GM21786 (cell line): ENCODE measurements around the gene PRRT1.
A peak's percentile ranks its signal among the peaks of the same experiment; 100 is the strongest.
"Not testable (repeated sequence)": the region's sequence is repeated elsewhere in the genome, so short reads cannot be mapped to it uniquely, and the experiment has no call there.

Source experiments
- ATAC-seq: cut with Tn5 transposase; IDR thresholded peaks from one replicate; pipeline ENCODE4 v1.9.1; 2021; ENCODE audit not compliant: unreplicated experiment

Gene PRRT1

DNA sequence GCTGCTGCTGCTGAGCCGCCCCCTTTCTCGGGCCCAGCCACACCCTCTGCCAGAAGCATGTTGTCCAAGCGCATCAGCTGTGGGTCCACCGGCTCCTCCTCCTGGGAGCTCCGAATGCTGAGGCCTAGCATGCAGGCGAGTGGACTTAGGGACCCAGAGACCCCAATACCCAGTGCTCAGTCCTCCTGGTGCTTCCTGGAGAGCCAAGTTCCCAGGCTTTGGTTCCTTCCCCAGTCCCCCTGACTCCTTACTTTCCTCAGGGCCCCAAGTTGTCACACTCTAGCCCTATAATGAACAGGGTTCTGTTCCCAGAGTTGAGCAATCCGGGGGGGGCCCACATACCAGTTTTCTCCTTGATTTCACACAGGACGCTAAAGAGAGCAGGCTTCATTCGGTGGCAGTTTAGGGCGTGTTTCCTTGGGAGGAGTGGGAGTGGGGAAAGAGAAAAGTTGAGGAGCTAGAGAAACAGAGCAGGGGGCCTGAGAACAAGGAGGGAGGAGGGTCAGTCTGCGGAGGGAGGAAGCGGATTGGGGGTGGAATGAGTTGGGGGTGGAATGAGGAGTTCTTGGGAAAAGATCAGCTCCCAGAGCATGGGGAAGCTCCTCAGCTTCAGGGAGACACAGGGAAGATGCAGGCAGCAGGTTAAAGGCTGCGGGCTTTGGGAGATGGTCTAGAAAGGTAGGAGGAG lies 36.8 kb upstream of the PRRT1 start:
- ATAC-seq = no peak

DNA sequence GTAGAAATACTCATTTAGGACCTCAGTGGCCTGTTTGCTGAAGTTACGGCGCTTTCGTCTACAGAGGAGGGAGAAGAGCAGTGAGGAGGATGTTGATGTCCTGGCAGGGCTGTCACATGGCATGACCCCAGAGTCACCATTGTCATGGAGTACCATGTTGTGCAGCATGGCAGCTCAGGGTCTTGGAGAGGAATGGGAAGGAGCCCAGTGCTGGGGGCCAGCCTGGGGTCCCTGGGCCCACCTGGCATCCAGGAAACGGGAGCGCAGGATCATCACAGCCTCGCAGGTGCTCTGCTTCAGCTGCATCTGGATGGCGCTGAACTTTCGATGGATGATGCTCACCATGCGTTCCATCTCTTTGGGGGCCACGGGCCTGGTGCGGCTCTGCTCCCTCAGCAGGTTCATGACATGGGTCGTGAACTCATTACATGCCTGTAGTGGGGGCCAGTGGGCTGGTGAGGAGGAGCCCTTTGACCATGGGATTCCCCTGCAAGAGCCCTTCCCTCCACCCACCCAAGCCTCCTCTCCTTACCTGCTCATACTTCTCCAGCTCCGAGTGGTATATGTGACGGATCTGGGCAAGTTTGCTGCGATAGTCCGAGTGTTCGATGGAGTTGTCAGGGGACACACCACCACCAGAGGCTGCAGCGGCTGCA lies 36.1 kb upstream of the PRRT1 start:
- ATAC-seq = not testable (repeated sequence)

DNA sequence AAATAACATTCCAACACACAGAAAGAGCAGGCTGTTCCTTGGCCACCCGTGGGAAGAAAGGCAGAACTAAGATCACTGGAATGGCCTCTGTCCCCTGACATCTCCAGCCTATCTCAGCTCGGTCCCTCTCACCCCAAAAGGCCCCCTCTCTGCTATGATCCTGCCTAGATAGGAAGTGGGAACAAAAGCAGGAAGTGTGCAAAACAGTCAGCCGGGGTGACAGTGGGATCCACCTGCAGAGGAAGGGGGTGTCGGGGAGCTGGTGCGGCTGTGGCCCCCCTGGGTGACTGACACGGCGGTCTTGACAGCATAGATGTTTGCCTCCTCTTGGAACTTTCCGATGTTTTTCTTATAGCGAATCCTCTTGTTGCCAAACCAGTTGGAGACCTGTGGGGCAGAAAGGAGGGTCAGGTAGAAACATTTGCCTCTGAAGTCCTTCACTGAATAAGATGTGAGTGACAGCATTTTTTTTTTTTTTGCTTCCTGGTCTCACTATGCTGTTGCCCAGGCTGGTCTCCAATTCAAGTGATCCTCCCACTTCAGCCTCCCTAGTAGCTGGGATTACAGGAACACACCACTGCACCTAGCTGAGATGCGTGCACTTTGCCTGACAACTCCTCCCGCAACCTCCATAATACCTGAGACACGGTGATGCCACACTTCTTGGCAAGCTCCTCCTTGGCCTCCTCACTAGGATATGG lies 35.4 kb upstream of the PRRT1 start:
- ATAC-seq = no peak

DNA sequence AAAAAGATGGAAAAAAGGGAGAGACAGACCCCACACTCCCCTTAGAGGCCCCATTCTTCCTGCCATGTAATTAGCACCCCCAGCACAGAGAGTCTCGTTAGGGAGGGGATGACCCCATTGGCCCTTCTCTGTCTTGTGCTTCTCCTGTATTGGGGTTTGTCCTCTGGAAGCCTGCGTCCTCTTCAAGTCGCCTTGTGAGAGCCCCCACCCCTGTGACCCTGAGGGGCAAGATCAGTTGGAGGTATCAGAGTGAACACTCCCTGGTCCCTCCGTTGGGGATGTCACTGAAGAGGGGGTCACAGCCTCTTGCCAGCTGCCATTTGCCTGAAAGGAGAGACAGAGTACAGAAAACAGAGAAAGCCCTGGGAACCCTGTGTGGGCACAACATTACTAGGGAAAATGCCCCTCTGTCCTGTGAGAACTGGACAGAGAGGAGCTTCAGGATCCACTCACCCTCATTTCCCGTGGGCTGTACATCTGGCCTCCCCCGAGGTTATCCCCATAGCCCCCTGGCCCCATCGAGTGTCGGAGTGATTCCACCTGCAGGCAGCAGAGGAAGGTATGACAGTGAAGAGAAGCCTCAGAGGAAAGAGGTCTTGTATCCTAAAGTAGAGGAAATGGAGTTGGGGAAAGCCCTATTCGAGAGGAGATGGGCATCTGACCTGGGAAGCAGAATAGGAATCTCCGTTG lies 34.6 kb upstream of the PRRT1 start:
- ATAC-seq = not testable (repeated sequence)

DNA sequence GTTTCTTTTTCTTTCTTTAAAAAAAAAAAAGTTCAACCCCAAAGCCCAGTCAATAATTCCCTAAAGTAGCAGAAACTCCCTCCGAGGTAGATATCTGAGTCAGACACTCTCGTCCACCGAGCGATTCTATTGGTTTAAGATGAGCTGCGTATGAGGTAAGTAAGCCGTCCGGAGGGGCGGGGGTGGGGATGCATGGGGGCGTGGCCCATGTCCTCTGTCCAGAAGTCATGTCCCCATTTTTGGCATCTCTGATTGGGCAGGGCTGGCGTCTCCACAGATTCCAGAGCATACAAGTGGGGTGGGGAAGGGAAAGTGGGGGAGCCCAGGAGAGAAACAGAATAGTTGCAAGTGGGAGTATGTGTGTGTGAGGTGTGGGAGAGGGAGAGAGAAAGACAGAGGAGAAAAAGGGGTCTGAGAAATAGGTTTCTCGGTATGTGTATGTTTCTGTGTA lies 34.0 kb upstream of the PRRT1 start:
- not testable (repeated sequence) for ATAC-seq

DNA sequence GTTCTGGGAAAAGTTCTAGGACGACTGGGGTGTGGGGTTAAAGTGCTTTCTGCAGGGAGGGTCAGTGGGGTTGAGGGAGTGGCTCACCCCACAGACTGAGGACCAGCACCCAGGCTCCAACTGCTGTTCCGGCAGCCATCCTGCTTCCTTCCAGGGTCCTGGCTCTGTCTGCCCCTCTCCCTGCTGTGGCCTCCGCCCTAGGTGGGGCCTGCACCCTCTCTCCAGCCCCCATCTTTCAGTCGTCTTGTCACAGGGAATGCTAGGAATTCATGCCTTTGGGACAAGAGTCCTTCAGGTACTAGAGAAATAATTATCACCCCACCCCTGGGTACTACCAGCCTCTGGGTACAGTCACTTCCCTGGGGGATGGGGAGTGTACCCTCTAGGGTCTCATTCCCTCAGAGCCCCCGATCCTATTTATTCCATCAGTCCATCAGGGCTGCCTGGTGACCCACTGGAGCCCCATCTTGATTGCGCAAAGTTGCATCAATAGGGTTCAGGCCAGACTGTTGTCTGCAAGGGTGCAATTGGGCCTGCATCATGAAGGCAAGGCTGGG lies 32.4 kb upstream of the PRRT1 start, which contains the start of gene AGER:
AGER (minus strand) TSS at position 170 of the 557 bp plus-strand sequence; CDS start at position 139, 31 bp downstream.
- ATAC-seq = no peak

DNA sequence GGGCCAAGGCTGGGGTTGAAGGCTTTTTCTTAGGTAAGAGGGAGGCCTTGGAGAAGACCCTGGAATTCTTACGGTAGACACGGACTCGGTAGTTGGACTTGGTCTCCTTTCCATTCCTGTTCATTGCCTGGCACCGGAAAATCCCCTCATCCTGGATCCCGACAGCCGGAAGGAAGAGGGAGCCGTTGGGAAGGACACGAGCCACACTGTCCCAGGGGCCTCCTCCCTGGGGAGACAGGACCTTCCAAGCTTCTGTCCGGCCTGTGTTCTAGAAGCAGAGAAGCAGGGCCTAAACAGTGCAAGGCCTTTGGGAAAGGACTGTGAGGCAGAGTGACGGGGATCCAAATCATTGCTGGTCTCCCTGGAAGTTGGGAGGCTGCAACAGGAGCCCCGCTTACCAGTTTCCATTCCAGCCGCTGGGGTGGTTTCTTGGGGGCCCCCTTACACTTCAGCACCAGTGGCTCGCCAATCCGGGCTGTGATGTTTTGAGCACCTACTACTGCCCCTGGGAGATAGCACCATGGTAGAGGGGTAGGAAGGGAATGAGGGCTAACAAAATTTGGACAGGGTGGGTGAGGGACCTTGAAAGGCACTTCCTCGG lies 31.8 kb upstream of the PRRT1 start:
- no peak for ATAC-seq

DNA sequence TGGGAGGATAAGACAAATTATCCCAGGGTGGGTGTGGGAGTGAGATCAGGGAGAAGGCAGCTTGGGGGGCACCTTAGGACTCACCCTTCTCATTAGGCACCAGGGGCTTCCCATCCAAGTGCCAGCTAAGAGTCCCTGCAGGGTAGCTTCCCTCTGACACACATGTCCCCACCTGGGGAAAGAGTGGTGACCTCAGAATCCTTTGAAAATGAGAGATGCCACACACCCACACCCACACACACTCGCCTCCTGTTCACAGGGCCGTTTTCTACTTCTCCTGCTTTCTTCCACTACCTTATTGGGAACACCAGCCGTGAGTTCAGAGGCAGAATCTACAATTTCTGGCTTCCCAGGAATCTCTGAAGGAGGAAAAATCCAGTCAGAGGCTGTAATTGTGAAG lies 31.3 kb upstream of the PRRT1 start:
- no peak for ATAC-seq

DNA sequence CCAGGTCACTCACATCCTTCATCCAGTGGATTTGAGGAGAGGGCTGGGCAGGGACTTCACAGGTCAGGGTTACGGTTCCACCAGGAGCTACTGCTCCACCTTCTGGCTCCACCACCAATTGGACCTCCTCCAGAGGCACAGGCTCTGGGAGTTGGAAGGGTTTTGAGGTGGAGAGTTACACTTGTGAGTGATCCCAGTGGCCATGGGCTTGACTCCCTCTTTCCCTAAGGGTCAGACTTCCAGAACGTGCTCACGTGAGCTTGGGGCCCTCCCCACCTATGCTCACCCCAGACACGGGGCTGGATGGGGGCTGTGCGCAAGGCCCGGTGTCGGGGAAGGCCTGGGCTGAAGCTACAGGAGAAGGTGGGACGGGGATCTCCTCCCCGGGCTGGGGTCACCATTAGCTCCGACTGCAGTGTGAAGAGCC lies 30.8 kb upstream of the PRRT1 start:
- ATAC-seq = no peak

DNA sequence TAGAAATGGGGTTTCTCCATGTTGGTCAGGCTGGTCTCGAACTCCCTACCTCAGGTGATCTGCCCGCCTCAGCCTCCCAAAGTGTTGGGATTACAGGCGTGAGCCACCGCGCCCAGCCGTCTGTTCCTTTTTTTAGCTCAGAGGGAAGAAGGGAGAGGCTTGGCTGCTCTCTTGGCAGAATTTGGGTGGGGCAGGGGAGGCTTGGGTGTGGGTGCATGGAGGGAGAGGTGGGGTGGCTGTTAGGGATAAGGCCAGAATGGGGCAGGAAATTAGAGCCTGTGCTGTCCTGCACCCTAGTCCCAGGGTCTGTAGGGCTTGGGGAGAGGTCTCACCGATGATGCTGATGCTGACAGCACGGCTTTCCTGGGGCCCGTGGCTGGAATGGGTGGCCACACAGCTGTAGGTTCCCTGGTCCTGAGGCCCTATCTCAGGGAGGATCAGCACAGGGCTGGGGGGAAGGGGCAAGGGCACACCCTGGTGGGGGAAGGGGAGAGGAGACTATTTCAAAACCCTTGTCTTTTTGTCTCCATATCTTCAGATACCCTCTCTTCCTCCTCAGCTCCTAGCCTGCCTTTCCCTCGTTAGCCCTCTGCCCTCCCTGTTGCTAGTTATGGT lies 30.3 kb upstream of the PRRT1 start:
- no peak for ATAC-seq

DNA sequence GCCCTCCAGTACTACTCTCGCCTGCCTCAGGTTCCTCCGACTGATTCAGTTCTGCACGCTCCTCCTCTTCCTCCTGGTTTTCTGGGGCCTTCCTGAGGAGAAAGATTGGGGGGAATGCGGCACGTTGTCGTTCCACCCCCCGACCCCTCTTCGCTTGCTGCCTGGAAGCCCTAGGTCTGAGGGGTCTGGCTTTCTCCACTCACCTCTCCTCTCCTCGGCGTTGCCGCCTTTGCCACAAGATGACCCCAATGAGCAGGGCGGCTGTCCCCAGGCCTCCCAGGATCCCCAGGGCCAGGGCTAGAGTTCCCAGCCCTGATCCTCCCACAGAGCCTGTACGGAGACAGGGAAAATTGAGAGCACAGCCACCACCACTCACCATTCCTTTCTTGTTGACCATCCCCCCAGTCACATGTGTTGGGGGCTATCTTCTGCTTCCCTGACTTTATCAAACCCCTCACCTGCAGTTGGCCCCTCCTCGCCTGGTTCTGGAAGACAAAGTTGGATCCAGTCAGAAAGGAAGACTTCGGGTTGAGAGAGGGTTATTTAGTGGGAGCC lies 29.5 kb upstream of the PRRT1 start:
- no peak for ATAC-seq

DNA sequence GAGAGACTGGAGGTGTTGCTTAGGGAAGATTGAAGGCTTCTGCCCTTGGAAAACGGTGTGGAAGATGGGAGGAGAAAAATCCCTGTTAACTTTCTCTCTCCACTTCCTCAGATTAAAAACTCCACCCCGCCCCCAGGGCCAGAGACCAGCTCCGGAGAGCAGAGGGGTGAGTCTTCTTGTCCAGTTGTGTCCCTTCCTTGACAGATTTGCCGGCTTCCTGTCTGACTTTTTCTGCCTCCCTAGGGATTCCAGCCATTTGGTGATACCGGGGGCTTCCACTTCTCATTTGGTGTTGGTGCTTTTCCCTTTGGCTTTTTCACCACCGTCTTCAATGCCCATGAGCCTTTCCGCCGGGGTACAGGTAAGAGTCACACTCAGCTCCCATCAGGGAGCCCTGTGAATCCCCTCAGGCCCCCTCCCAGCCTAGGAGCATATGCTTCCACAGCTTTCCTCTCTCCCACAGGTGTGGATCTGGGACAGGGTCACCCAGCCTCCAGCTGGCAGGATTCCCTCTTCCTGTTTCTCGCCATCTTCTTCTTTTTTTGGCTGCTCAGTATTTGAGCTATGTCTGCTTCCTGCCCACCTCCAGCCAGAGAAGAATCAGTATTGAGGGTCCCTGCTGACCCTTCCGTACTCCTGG lies 28.1 kb upstream of the PRRT1 start:
- ATAC-seq = no peak

DNA sequence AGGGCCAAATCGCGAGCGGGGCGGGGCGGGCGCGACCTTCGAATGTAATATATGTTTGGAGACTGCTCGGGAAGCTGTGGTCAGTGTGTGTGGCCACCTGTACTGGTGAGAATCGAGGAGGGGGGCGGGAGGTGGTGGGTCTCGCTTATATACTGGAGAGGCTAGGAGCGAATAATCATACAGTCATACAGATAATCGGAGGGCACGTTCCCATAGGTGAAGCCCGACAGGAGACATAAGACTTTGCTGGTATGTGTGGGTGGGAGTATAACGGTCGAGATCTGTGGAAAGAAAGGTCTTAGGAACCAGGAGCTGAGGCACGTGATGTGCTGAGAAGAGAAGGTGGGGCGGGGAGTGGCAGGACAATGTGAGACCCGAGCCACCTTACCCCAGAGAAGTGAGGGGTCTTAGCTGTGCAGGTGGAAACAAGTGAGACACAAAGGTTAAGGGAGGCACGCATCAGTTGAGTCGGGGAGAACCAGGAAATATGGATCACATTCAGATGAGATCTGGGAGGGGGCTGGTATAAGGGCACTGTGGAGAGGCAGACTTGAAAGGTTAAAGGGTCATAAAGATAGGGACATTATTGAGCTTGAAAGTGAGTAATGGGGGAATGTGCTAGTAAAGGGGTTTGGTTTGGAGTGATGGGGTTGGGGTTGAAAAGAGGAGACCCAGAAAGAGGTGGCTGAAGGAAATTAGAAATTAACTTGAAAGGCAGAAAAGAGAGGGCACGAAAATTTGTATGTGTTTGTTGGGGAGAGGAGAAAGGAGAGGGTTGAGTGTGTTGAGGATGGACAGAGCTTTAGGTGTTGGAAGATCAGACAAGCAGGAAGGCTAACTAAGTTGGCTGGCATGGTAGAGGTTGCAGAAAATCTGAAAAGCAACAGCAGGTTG lies 27.1 kb upstream of the PRRT1 start:
- ATAC-seq = no peak

DNA sequence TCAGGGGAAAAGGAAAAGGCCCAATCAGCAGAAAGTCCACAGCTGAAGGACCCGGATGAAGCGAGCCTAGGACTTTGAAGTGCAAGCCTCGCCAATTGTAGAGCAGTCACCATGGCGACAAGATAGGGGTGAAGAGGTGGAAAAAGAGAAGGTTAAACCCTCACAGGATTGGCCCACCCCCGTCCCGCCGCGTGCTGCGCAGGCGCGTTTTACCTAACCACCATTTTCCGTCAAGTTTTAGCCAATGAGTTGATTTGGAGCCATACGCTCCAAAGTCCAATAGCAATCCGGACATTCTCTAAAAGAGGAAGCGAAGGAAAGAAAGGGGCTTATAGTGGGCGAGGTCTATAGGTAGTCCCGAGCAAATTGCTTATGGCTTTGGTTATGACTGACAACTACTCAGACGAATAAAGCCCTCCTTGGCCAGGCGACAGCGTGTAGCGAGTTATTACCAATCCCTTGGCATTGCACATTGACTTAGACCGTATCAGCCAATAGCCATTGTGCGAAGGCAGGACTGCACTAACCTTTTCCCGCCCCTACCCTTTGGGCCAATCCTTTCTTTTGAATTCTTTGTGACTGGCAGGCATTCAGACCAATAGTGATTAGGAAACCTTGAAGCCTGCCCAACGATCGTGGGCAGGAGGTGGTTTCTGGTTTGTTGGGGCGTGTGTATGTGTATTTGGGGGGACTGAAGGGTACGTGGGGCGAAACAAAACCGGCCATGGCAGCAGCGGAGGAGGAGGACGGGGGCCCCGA lies 26.2 kb upstream of the PRRT1 start, which contains the start of gene RNF5:
RNF5 (plus strand) TSS at position 618 of the 759 bp plus-strand sequence; CDS start at position 725, 107 bp downstream.
- peak; percentile 86 for ATAC-seq

DNA sequence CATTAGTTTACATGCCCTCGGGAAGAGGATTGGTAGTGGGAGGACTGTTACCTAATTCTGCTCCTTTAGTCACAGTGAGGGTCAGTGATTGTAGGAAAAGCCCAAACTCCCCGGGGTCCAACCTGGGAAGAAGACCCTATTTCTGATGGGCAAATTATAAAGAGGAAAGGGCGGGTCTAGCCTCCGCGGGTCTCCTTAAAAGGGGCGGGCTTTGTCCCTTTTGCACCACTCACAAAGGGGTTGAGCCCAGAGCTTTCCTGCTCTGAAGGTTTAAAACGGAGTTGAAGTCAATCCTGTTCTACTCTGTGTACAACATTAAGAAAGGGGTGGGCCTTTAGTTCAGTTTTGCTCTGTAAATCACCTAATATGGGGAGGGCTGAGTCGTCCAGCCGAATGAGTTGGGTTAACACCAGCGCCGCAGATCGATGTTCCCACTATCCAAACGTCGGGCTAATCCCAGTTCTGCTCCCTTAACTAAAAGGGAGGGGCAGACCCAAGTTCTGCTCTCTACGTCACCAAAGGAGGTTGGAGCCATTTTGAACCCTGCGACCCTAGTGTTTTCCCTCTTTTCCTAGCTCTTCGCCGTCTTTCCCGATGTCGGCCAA lies 25.5 kb upstream of the PRRT1 start:
- ATAC-seq = no peak

DNA sequence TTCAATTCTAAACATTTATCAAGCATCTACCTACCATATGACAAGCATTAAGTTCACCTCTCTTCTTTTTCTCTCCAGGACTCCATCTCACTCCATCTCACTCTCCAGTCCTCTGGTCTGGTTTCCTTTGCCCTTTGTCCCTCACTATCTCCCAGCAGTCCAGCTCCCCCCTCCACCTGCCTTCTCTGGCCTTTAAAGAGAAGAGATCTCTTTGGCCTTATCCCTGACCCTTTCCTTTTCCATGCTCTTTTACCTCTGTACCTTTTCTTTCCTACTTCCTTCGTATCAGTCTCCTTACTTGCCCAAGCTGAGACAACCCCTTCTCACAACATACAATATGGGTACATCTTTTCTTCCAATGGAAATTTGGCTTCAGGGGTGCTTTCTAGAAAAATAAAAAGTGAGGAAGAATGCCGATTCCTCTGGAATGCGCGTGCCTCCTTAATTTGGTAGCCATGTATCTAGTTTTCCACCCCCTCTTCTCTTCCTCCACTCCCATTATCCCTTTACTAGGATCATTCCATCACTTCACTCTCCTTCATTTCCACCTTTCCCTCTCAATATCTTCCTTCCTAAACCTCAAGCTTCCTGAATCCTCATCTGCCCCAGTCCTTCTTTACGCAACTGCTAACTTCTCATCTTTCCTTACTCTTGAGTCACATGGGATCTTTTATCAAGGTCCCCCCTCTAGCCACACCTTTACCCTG lies 24.9 kb upstream of the PRRT1 start:
- ATAC-seq = no peak
